ENCODE measurements around the gene SNCB.

SNCB gene

GRCh38 chr5:176590035-176590717 lies 40.2 kb downstream of the SNCB start:
- TF ChIP-seq POLR2AphosphoS5 (IDR thresholded peaks at IDR 0.05; ENCODE audit: low read depth, low read length) (no peak), TAF1 (IDR thresholded peaks at IDR 0.05; ENCODE audit: borderline replicate concordance, low read depth, low read length) (no peak), POLR2A (IDR thresholded peaks at IDR 0.05; ENCODE audit: low read depth, low read length) (no peak)
- FAIRE-seq (no peak), DNase-seq (ENCODE audit: insufficient read length) (no peak)

GRCh38 chr5:176589039-176589769 lies 41.1 kb downstream of the SNCB start:
- no peak for FAIRE-seq
- TF ChIP-seq TAF1 (IDR thresholded peaks at IDR 0.05; ENCODE audit: borderline replicate concordance, low read depth, low read length): no peak
- DNase-seq (ENCODE audit: insufficient read length): no peak

GRCh38 chr5:176588297-176588696 lies 42.0 kb downstream of the SNCB start:
- DNase-seq (ENCODE audit: insufficient read length) (no peak), FAIRE-seq (no peak)
- TF ChIP-seq POLR2A (IDR thresholded peaks at IDR 0.05; ENCODE audit: low read depth, low read length): no peak

- DNase-seq (ENCODE audit: insufficient read length): no peak
- TF ChIP-seq POLR2A (IDR thresholded peaks at IDR 0.05; ENCODE audit: low read depth, low read length) (no peak), TAF1 (IDR thresholded peaks at IDR 0.05; ENCODE audit: borderline replicate concordance, low read depth, low read length) (no peak), POLR2AphosphoS5 (IDR thresholded peaks at IDR 0.05; ENCODE audit: low read depth, low read length) (no peak)
- no peak for FAIRE-seq
Observed at GRCh38 chr5:176587398-176587797, 42.9 kb downstream of the SNCB start.

GRCh38 chr5:176583076-176583475 lies 47.3 kb downstream of the SNCB start:
- no peak for DNase-seq (ENCODE audit: insufficient read length)
- no peak for TF ChIP-seq POLR2A (IDR thresholded peaks at IDR 0.05; ENCODE audit: low read depth, low read length)
- TF ChIP-seq TAF1 (IDR thresholded peaks at IDR 0.05; ENCODE audit: borderline replicate concordance, low read depth, low read length): no peak
- TF ChIP-seq POLR2AphosphoS5 (IDR thresholded peaks at IDR 0.05; ENCODE audit: low read depth, low read length): no peak
- no peak for FAIRE-seq

- TF ChIP-seq POLR2AphosphoS5 (IDR thresholded peaks at IDR 0.05; ENCODE audit: low read depth, low read length) (no peak), TAF1 (IDR thresholded peaks at IDR 0.05; ENCODE audit: borderline replicate concordance, low read depth, low read length) (no peak), POLR2A (IDR thresholded peaks at IDR 0.05; ENCODE audit: low read depth, low read length) (no peak)
- no peak for FAIRE-seq
- DNase-seq (ENCODE audit: insufficient read length): no peak
Observed at GRCh38 chr5:176581361-176581760, 49.0 kb downstream of the SNCB start.

GRCh38 chr5:176579323-176579722 lies 51.0 kb downstream of the SNCB start:
- FAIRE-seq (no peak), DNase-seq (ENCODE audit: insufficient read length) (no peak)
- no peak for TF ChIP-seq POLR2A (IDR thresholded peaks at IDR 0.05; ENCODE audit: low read depth, low read length)
- TF ChIP-seq POLR2AphosphoS5 (IDR thresholded peaks at IDR 0.05; ENCODE audit: low read depth, low read length): no peak
- TF ChIP-seq TAF1 (IDR thresholded peaks at IDR 0.05; ENCODE audit: borderline replicate concordance, low read depth, low read length): no peak

- DNase-seq (ENCODE audit: insufficient read length) (no peak), FAIRE-seq (no peak)
Observed at GRCh38 chr5:176578391-176578808, 51.9 kb downstream of the SNCB start.

GRCh38 chr5:176577312-176578176 lies 52.8 kb downstream of the SNCB start:
- DNase-seq (ENCODE audit: insufficient read length) (no peak), FAIRE-seq (no peak)
- TF ChIP-seq POLR2AphosphoS5 (IDR thresholded peaks at IDR 0.05; ENCODE audit: low read depth, low read length): no peak
- no peak for TF ChIP-seq POLR2A (IDR thresholded peaks at IDR 0.05; ENCODE audit: low read depth, low read length)
- TF ChIP-seq TAF1 (IDR thresholded peaks at IDR 0.05; ENCODE audit: borderline replicate concordance, low read depth, low read length): no peak

More at GRCh38 chr5:176578391-176578808, 51.9 kb downstream of the SNCB start:
- TF ChIP-seq POLR2AphosphoS5 (IDR thresholded peaks at IDR 0.05; ENCODE audit: low read depth, low read length) (no peak), POLR2A (IDR thresholded peaks at IDR 0.05; ENCODE audit: low read depth, low read length) (no peak), TAF1 (IDR thresholded peaks at IDR 0.05; ENCODE audit: borderline replicate concordance, low read depth, low read length) (no peak)

GRCh38 chr5:176575488-176576422 lies 54.6 kb downstream of the SNCB start:
- DNase-seq (ENCODE audit: insufficient read length) (no peak), FAIRE-seq (no peak)
- no peak for TF ChIP-seq POLR2A (IDR thresholded peaks at IDR 0.05; ENCODE audit: low read depth, low read length)
- TF ChIP-seq TAF1 (IDR thresholded peaks at IDR 0.05; ENCODE audit: borderline replicate concordance, low read depth, low read length): no peak
- TF ChIP-seq POLR2AphosphoS5 (IDR thresholded peaks at IDR 0.05; ENCODE audit: low read depth, low read length): no peak

GRCh38 chr5:176575066-176575465 lies 55.3 kb downstream of the SNCB start:
- DNase-seq (ENCODE audit: insufficient read length): no peak
- TF ChIP-seq TAF1 (IDR thresholded peaks at IDR 0.05; ENCODE audit: borderline replicate concordance, low read depth, low read length) (no peak), POLR2A (IDR thresholded peaks at IDR 0.05; ENCODE audit: low read depth, low read length) (no peak), POLR2AphosphoS5 (IDR thresholded peaks at IDR 0.05; ENCODE audit: low read depth, low read length) (no peak)
- no peak for FAIRE-seq
